Measurements from ENCODE around the gene FOXB1. TPM values are rescaled to one million over a fixed set of nuclear protein-coding genes. Genes with fewer than 3 reads are reported as not detected.

The FOXB1 gene
- total and polyA plus RNA-seq, 2 experiments from 2014 or later: 4.7 to 6.7 TPM

- Mint-ChIP-seq H3K36me3 (ENCODE audit: low read depth) (no peaks in the 10 kb centered on the region; the same call in 1 of the 3 replicates), H3K4me1 (peaks cover 72% of the 10 kb centered on the region), H3K27ac (peak overlapping the region; percentile 53), H3K9me3 (no peaks in the 10 kb centered on the region), H3K4me3 (peak overlapping the region; percentile 64), H3K27me3 (ENCODE audit: insufficient read depth, low read depth, poor library complexity) (peaks cover 27% of the 10 kb centered on the region)
- peaks cover 64% of the 10 kb centered on the region for H3K4me1 ChIP-seq (ENCODE audit: insufficient read depth)
- peaks cover 28% of the 10 kb centered on the region for H3K27me3 ChIP-seq (ENCODE audit: insufficient read depth)
- H3K36me3 ChIP-seq (ENCODE audit: insufficient read depth): no peaks in the 10 kb centered on the region
- H4K20me1 ChIP-seq (replicated peaks; ENCODE audit: insufficient read depth): no peaks in the 10 kb centered on the region
- TF ChIP-seq NANOG (IDR thresholded peaks at IDR 0.05; ENCODE audit: borderline replicate concordance) (peak; percentile 88), ETS1 (IDR thresholded peaks at IDR 0.05) (no peak)
- DNase-seq (ENCODE audit: low spot score) (peak; percentile 50), ATAC-seq (no peak)
- peak overlapping the region; percentile 88 for H3K27ac ChIP-seq (ENCODE audit: low read depth)
- H2AFZ ChIP-seq: no peak overlapping the region
- peak overlapping the region; percentile 93 for H3K4me2 ChIP-seq
- no peaks in the 10 kb centered on the region; the same call in 1 of the 2 replicates for H3K79me2 ChIP-seq (replicated peaks; ENCODE audit: insufficient read depth)
- H3K4me3 ChIP-seq: peak overlapping the region; percentile 44
- H3K9me2 ChIP-seq (ENCODE audit: insufficient read depth): no peaks in the 10 kb centered on the region
- H3F3A ChIP-seq (replicated peaks; ENCODE audit: low read depth): peaks cover 7% of the 10 kb centered on the region; the same call in 1 of the 2 replicates
These were observed 5.2 kb downstream of the FOXB1 start for GRCh38 chr15:60009124-60009960.

- no peaks in the 10 kb centered on the region for H3K9me2 ChIP-seq (ENCODE audit: insufficient read depth)
- H3K27me3 ChIP-seq (ENCODE audit: insufficient read depth): peaks cover 20% of the 10 kb centered on the region
- H3K4me3 ChIP-seq: peak overlapping the region; percentile 44
- no peaks in the 10 kb centered on the region; the same call in 1 of the 2 replicates for H3K79me2 ChIP-seq (replicated peaks; ENCODE audit: insufficient read depth)
- Mint-ChIP-seq H3K27ac (peak overlapping the region; percentile 49), H3K9me3 (no peaks in the 10 kb centered on the region), H3K4me1 (peaks cover 72% of the 10 kb centered on the region), H3K27me3 (ENCODE audit: insufficient read depth, low read depth, poor library complexity) (peaks cover 19% of the 10 kb centered on the region), H3K4me3 (peak overlapping the region; percentile 64), H3K36me3 (ENCODE audit: low read depth) (no peaks in the 10 kb centered on the region; the same call in 1 of the 3 replicates)
- H3F3A ChIP-seq (replicated peaks; ENCODE audit: low read depth): peaks cover 7% of the 10 kb centered on the region; the same call in 1 of the 2 replicates
- DNase-seq (ENCODE audit: low spot score): peak; percentile 57
- H2AFZ ChIP-seq: no peak overlapping the region
- peak overlapping the region; percentile 93 for H3K4me2 ChIP-seq
- H3K36me3 ChIP-seq (ENCODE audit: insufficient read depth): no peaks in the 10 kb centered on the region
- peak overlapping the region; percentile 88 for H3K27ac ChIP-seq (ENCODE audit: low read depth)
- peaks cover 64% of the 10 kb centered on the region for H3K4me1 ChIP-seq (ENCODE audit: insufficient read depth)
- ATAC-seq: no peak; the same call in 2 of the 3 replicates
- no peaks in the 10 kb centered on the region for H4K20me1 ChIP-seq (replicated peaks; ENCODE audit: insufficient read depth)
- TF ChIP-seq STAT1 (IDR thresholded peaks at IDR 0.05; ENCODE audit: unreplicated experiment) (no peak), ZNF114 (CRISPR knock-in tag; IDR thresholded peaks at IDR 0.05) (no peak), CTCF (conservative IDR thresholded peaks at IDR 0.05; ENCODE audit: low read depth in 2 of 2) (no peak), EZH2phosphoT487 (IDR thresholded peaks at IDR 0.05; ENCODE audit: unreplicated experiment) (no peak), CREB1 (CRISPR knock-in tag; IDR thresholded peaks at IDR 0.05; ENCODE audit: low read depth) (no peak), NANOG (IDR thresholded peaks at IDR 0.05; ENCODE audit: borderline replicate concordance) (no peak), POLR2AphosphoS5 (IDR thresholded peaks at IDR 0.05; ENCODE audit: low read depth) (no peak), EZH2 (IDR thresholded peaks at IDR 0.05; ENCODE audit: low read depth, unreplicated experiment) (no peak), ZNF331 (CRISPR knock-in tag; IDR thresholded peaks at IDR 0.05; ENCODE audit: low read depth) (no peak), ETS1 (IDR thresholded peaks at IDR 0.05) (no peak), REST (IDR thresholded peaks at IDR 0.05; ENCODE audit: unreplicated experiment) (no peak)
These were observed 6.0 kb downstream of the FOXB1 start for GRCh38 chr15:60009980-60010732.
